ENCODE results near the gene RPL26. TPM values are rescaled to one million over a fixed set of nuclear protein-coding genes. Genes with fewer than 3 reads are reported as not detected.
A peak's percentile ranks its signal among the peaks of the same experiment; 100 is the strongest.

RPL26 gene
- total RNA-seq, 2 donors from 2014 or later = 1,496 to 1,646 TPM

- 19 to 21% methylated on average over 18 to 19 of the region's 19 CpGs for WGBS, 2 donors
- no peaks in the 10 kb centered on the region for H3K36me3 ChIP-seq (replicated peaks in 1 of 2; ENCODE audit: insufficient read depth in 1 of 2, low read depth in 2 of 2)
- intact Hi-C loops (cut with DNase I) = no loop called here
- H3K27ac ChIP-seq = no peak overlapping the region
- H3K27me3 ChIP-seq = no peaks in the 10 kb centered on the region
- TF ChIP-seq CTCF (IDR thresholded peaks at IDR 0.05) = peak; percentile 77 to 91 (median 85)
- no peak for TF ChIP-seq POLR2A (IDR thresholded peaks at IDR 0.05)
- DNase-seq (peak; percentile 91), ATAC-seq (peak; percentile 97)
- H3K4me1 ChIP-seq = peaks cover 7% of the 10 kb centered on the region
- H3K4me3 ChIP-seq = no peak overlapping the region
- H3K9me3 ChIP-seq = no peaks in the 10 kb centered on the region
These were observed 27.2 kb upstream of the RPL26 start for GRCh38 chr17:8409966-8410882.

- intact Hi-C loops (cut with DNase I) = no loop called here
- H3K36me3 ChIP-seq (replicated peaks in 1 of 2; ENCODE audit: insufficient read depth in 1 of 2, low read depth in 2 of 2) = no peaks in the 10 kb centered on the region
- TF ChIP-seq CTCF (IDR thresholded peaks at IDR 0.05) (no peak), POLR2A (IDR thresholded peaks at IDR 0.05) (no peak)
- no peak overlapping the region for H3K4me3 ChIP-seq
- peaks cover 7% of the 10 kb centered on the region for H3K4me1 ChIP-seq
- H3K27ac ChIP-seq = no peak overlapping the region
- WGBS, 2 donors = 69 to 76% methylated on average over 14 of the region's 14 CpGs
- no peak for DNase-seq
- ATAC-seq = no peak
- no peaks in the 10 kb centered on the region for H3K9me3 ChIP-seq
- H3K27me3 ChIP-seq = no peaks in the 10 kb centered on the region
These were observed 25.4 kb upstream of the RPL26 start for GRCh38 chr17:8408371-8408770.

GRCh38 chr17:8406174-8406573, 23.2 kb upstream of the RPL26 start:
- 48 to 57% methylated on average over 2 of the region's 2 CpGs for WGBS, 2 donors
- TF ChIP-seq CTCF (IDR thresholded peaks at IDR 0.05) = no peak
- no peak for TF ChIP-seq POLR2A (IDR thresholded peaks at IDR 0.05)

GRCh38 chr17:8405499-8406016, 22.6 kb upstream of the RPL26 start:
- H3K36me3 ChIP-seq (replicated peaks in 1 of 2; ENCODE audit: insufficient read depth in 1 of 2, low read depth in 2 of 2) = no peaks in the 10 kb centered on the region
- WGBS, 2 donors = 85 to 94% methylated on average over 3 to 11 of the region's 11 CpGs
- H3K4me1 ChIP-seq = peaks cover 6% of the 10 kb centered on the region
- no peak for TF ChIP-seq CTCF (IDR thresholded peaks at IDR 0.05)
- TF ChIP-seq POLR2A (IDR thresholded peaks at IDR 0.05) = no peak
- no peak overlapping the region for H3K4me3 ChIP-seq
- no peaks in the 10 kb centered on the region for H3K9me3 ChIP-seq
- intact Hi-C loops (cut with DNase I) = loop anchor here (2.0 kb wide), 1 partner anchor 337 kb away; no protein-coding TSS in a partner anchor
- DNase-seq (no peak), ATAC-seq (no peak)
- no peak overlapping the region for H3K27ac ChIP-seq
- H3K27me3 ChIP-seq = no peaks in the 10 kb centered on the region

More at GRCh38 chr17:8406174-8406573, 23.2 kb upstream of the RPL26 start:
- Histone ChIP-seq H3K27me3 (no peaks in the 10 kb centered on the region), H3K4me3 (no peak overlapping the region), H3K36me3 (replicated peaks in 1 of 2; ENCODE audit: insufficient read depth in 1 of 2, low read depth in 2 of 2) (no peaks in the 10 kb centered on the region), H3K9me3 (no peaks in the 10 kb centered on the region), H3K4me1 (peaks cover 7% of the 10 kb centered on the region), H3K27ac (no peak overlapping the region)
- ATAC-seq (no peak), DNase-seq (no peak)
- intact Hi-C loops (cut with DNase I) = loop anchor here (2.0 kb wide), 1 partner anchor 337 kb away; no protein-coding TSS in a partner anchor

Data from body of pancreas (tissue), 4 donors.